ENCODE measurements around the gene GMCL1.

Gene GMCL1

GRCh38 chr2:69918401-69918800 lies 88.9 kb downstream of the GMCL1 start:
- TF ChIP-seq, protein P1, sequence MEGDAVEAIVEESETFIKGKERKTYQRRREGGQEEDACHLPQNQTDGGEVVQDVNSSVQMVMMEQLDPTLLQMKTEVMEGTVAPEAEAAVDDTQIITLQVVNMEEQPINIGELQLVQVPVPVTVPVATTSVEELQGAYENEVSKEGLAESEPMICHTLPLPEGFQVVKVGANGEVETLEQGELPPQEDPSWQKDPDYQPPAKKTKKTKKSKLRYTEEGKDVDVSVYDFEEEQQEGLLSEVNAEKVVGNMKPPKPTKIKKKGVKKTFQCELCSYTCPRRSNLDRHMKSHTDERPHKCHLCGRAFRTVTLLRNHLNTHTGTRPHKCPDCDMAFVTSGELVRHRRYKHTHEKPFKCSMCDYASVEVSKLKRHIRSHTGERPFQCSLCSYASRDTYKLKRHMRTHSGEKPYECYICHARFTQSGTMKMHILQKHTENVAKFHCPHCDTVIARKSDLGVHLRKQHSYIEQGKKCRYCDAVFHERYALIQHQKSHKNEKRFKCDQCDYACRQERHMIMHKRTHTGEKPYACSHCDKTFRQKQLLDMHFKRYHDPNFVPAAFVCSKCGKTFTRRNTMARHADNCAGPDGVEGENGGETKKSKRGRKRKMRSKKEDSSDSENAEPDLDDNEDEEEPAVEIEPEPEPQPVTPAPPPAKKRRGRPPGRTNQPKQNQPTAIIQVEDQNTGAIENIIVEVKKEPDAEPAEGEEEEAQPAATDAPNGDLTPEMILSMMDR (IDR thresholded peaks at IDR 0.05): no peak
- TF ChIP-seq ZFX (IDR thresholded peaks at IDR 0.05; ENCODE audit: borderline replicate concordance): no peak

GRCh38 chr2:69923116-69923515 lies 93.7 kb downstream of the GMCL1 start:
- no peak for TF ChIP-seq ZFX (IDR thresholded peaks at IDR 0.05; ENCODE audit: borderline replicate concordance)
- TF ChIP-seq, protein P1 (IDR thresholded peaks at IDR 0.05): no peak
- H3K27ac ChIP-seq: no peak overlapping the region

More at GRCh38 chr2:69918401-69918800, 88.9 kb downstream of the GMCL1 start:
- H3K27ac ChIP-seq: no peak overlapping the region

GRCh38 chr2:69926849-69927515 lies 97.5 kb downstream of the GMCL1 start:
- TF ChIP-seq ZFX (IDR thresholded peaks at IDR 0.05; ENCODE audit: borderline replicate concordance): no peak
- TF ChIP-seq, protein P1 (IDR thresholded peaks at IDR 0.05): no peak
- no peak overlapping the region for H3K27ac ChIP-seq
